Femur (tissue), 1 donor: ENCODE data around the gene AHRR.
"Not testable (repeated sequence)": the region's sequence is repeated elsewhere in the genome, so short reads cannot be mapped to it uniquely, and the experiment has no call there.

Source experiments
- DNase-seq: peaks from one replicate; pipeline ENCODE4 v3.0.0-alpha.2; 2017

Gene AHRR

GRCh38 chr5:478369-478981 lies 157.0 kb downstream of the AHRR start:
- DNase-seq: no peak

GRCh38 chr5:478982-479535 lies 157.5 kb downstream of the AHRR start:
- no peak for DNase-seq

- no peak for DNase-seq
These were observed 158.2 kb downstream of the AHRR start for GRCh38 chr5:479566-480319.

GRCh38 chr5:481347-481746 lies 159.8 kb downstream of the AHRR start:
- no peak for DNase-seq

- DNase-seq: no peak
These were observed 160.5 kb downstream of the AHRR start for GRCh38 chr5:482021-482420.

- DNase-seq: no peak
These were observed 161.0 kb downstream of the AHRR start for GRCh38 chr5:482506-482905.

- no peak for DNase-seq
These were observed 161.5 kb downstream of the AHRR start for GRCh38 chr5:483011-483410.

- DNase-seq: no peak
These were observed 162.1 kb downstream of the AHRR start for GRCh38 chr5:483434-484140.

- DNase-seq: no peak
These were observed 163.0 kb downstream of the AHRR start for GRCh38 chr5:484556-484955.

GRCh38 chr5:485113-485945 lies 163.8 kb downstream of the AHRR start:
- no peak for DNase-seq

GRCh38 chr5:485946-486491 lies 164.5 kb downstream of the AHRR start:
- DNase-seq: no peak

GRCh38 chr5:486597-486996 lies 165.1 kb downstream of the AHRR start:
- not testable (repeated sequence) for DNase-seq
